GM19193 (cell line): ENCODE data around the gene GIGYF1.

ENCODE experiments used
- POLR2A ChIP-seq: IDR thresholded peaks from 4 replicates; pipeline ENCODE4 v1.6.1; 2011; ENCODE audit not compliant: insufficient read depth, insufficient read length; ENCODE audit errors: extremely low read depth

Gene GIGYF1

DNA sequence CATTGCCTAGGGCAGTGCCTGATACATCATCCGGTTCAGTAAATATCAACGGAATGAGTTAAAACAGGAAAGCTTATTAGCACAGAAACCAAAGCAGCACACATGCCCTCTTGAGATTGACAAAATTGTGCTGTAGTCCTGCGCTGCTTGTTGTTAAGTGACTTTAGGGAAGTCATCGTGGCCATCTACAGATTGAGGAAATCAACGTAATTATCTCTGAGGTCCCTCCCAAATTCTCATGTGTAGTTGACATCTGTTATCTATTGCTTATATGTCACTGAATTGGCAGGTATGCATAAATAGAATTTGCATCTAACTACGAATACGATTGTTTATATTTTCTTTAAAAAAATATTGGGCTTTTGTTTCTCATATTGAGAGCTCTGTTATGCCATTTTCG is 24.0 kb downstream of the GIGYF1 start:
- TF ChIP-seq POLR2A: no peak

DNA sequence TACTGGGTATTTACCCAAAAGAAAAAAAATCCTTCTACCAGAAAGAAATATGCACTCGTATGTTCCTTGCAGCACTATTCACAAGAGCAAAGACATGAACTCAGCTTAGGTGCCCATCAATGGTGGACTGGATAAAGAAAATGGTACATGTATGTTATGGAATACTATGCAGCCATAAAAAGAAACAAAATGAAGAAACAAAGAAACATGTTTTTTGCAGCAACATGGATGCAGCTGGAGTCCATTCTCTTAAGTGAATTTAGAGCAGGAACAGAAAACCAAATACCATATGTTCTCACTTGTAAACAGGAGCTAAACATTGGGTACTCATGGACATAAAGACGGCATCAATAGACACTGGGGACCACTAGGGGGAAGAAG is 26.0 kb downstream of the GIGYF1 start:
- TF ChIP-seq POLR2A: no peak

DNA sequence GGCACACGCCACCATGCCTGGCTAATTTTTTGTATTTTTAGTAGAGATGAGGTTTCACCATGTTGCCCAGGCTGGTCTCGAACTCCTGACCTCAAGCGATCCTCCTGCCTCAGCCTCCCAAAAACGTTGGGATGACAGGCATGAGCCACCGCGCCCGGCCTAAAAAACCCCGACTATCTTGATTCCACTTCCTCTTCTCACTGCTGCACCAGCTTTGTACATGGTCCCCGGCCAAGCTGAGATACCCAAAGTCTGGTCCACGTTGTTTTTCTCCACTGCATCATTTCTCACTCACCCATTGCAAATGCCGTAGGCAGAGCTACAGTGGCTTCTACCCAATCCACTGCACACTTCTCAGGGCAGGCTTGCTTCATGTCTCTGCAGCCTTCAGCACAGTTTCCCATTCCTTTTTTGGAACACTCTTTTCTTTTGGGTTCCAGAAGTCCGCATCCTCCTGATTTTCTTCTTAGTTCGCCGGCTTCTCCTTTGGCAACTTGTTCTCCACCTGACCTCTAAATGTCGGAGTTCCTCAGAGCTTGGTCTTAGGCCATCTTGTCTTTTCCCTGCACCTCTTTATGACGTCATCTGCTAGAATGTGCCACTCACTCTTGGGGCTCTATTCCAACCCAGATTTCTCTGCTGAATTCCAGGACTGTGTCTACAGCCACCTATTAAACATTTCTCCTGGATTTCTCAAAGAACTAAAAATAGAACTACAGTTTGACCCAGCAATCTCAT is 26.6 kb downstream of the GIGYF1 start:
- no peak for TF ChIP-seq POLR2A

DNA sequence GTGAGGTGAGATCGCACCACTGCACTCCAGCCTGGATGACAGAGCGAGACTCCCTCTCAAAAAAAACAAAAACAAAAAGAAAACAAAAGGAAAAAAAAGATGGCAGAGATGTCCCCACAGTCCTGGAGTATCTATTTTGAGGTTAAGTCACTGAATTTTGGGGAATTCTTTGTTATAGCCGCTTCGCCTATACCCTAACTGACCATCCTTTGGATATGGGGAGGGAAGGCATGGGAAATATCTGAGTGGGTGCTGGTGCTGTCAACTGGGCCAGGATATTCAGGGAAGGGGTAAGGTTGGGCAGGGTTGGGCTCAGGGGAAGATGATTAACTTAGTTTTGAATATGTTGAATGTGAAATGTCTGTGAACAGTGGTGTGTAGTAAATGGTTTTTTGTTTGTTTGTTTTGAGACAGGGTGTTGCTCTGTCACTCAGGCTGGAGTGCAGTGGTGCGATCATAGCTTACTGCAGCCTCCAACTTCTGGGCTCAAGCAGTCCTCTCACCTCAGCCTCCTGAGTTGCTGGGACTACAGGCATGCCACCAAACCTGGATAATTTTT is 28.8 kb downstream of the GIGYF1 start:
- no peak for TF ChIP-seq POLR2A

DNA sequence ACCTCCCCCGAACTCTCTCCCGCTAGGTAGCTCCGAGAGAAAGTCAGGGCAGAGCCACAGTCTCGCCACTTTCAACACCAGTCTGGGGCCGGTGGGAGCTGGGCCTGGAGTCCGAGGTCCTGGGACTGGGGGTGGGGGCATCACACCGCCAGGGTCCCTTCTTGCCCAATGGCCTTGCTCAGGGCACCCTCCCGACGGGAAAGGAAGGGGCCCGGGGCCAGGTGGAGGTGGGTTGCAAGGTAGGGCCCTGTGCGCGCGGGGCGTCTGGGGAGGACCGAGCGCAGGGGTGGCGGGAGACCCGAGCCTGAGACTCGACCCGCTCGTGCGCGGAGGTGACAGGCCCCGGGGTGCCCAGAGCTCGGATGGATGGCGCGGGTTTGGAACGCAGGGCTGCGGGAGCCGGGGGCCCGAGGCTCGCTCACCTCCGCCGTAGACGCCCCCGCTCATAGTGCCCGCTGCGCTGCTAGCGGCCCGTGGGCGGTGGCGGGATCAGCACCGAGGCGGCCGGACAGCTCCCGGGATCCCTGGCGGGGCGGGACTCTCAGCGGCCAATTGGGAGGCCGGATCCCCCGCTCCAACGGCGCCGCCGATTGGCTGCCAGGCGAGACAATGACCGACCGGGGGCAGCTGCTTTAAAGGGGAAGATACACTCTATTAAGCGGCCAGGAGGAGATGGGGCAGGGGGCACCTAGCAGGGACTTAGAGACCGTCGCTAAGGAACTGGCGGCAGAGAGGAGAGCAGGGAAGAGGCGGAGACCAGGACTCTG is 38.0 kb downstream of the GIGYF1 start, which contains the start of gene ACTL6B:
Gene ACTL6B (minus strand): TSS at position 541 of the 767 bp plus-strand sequence. CDS start 94 bp downstream, at position 447.
- TF ChIP-seq POLR2A: no peak

DNA sequence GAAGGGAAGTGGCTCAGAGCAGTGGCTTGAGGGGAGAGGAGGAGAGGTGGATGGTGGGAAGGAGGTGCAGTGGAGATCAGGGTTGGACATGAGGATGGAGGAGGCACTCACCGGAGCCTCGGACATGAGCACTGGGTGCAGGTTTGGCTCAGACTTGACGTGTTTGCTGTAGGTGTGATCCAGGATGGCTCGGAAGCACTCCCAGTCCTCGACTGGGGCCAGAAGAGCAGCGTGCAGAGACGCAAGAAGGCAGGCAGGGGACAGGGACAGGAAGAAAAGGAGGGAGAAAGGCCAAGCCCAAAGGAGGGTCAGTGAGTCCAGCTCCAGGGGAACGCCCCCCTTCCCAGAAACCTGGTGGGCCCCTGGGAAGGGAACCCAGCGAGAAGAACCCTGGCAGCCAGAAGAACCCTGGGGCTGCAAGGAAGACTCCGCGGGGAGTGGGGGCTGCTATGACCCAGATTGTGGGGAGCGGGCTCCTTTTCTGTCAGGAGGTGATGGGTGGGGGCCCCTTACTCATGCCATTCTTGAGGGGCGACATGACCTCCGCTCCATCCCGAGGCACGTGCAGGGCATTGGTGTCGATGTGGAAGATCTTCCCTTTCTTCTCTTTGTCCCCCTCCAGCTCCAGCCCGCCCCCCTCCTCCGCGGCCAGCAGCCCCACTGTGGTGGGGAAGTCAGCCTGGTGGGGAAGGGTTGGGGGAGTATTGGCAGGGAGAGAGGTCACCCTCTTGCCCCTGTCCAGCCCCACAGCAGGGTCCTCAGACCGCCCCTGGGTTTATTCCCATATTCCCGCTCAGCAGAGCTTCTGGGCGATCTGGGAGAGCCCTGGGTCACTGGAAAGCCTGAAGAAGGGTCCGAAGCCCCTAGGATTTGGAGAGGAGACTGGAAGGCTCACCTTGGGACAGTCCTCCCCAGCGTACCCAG is 38.9 kb downstream of the GIGYF1 start:
- no peak for TF ChIP-seq POLR2A

DNA sequence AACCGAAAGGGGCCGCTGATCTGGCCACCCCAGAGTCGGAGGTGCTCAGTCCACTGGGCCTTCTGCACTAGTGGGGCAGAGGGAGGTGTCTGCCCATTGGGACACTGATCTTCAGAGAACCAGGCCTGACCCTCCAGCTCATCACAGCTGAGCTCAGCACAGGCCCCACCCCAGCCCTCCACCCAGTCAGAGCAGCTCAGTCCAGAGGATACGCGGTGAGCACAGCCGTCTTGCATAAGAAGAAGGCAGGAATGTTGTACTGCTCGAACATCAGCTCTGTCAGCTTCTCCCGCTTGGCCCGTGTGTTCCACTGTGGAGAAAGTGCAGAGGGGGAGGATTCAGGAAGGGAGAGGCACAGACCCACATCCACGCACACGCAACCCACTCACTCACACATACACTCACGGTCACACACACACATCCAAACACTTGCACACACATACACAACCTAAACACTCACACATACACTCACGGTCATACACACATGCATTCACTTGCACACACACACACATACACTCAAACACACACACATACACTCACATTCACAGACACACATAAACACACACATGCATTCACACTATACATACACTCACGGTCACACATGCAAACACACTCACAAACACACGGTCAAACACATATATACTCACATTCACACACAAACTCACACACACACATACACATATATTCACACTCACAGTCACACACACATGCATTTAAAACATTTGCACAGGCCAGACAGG is 44.1 kb downstream of the GIGYF1 start:
- TF ChIP-seq POLR2A: no peak

DNA sequence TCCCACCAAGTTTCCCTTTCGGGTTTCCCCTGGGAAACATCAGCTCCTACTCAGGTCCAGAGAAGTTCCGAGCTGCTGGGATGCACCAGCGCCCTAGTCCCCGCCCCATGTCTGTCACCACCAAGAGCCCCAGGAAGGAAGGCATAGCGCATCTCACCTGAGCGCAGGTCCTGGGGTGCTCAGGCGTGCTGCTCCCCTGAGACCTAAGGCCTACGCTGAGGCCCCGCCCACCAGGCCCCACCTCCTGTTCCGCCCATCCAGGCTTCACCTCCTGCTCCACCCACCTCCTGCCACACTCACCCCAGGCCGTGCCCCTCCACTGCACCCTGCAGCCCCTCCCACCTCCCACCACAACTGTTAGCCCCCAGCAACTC is 51.5 kb downstream of the GIGYF1 start:
- no peak for TF ChIP-seq POLR2A

DNA sequence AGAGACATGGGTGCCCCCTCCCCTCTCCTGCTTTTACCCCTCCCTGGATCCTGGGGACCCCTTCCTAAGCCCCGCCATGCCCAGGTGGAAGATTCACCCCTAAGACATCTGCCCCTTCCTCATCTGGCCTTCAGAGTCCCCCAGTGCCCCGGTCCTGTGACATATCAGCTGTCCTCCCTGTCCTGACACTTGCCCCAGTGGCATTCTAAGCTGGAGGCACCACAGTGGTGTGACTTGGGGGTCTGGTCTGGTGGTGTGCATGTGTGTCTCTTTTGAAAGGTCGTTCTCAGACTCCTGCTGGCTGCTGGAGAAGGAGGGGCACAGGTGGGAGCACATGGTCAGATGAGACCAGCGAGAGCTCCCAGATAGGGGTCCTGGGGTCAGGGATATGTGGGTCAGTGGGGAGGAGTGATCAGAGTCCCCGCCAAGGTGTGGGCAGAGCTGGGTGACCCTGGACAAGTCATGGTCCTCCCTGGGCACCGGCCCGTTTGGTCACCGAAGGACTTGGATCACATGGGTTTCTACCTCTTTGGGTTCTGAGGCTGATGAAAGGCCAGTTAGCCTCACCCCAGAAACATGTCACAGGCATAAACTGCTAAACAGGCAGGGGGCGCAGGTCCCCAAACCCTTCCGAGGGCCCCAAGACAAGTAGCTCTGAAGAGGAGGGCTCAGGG is 52.1 kb downstream of the GIGYF1 start:
- TF ChIP-seq POLR2A: no peak

DNA sequence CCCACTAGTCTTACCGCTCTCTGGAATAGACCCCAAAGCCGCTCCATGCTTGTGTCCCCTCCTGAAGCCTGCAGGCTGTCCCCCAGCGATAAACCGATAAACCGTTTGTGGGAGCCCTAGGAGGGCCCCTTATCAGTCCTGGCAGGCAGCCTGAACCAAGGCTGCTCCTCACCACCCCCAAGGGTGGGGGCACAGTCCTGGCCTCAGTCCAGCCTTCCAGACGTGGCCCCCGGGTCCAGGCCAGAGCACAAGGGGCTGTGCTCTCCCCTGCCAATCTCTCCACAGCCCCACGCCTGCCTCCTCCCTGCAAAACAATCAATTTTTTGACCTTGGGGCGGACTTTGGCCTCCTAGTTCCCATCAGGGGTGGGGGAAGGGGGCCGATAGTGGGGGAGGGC is 52.6 kb downstream of the GIGYF1 start, which contains the start of gene TFR2:
Gene TFR2 (minus strand): TSS at position 90 of the 397 bp plus-strand sequence. CDS start 43 bp downstream, at position 47.
- TF ChIP-seq POLR2A: no peak

DNA sequence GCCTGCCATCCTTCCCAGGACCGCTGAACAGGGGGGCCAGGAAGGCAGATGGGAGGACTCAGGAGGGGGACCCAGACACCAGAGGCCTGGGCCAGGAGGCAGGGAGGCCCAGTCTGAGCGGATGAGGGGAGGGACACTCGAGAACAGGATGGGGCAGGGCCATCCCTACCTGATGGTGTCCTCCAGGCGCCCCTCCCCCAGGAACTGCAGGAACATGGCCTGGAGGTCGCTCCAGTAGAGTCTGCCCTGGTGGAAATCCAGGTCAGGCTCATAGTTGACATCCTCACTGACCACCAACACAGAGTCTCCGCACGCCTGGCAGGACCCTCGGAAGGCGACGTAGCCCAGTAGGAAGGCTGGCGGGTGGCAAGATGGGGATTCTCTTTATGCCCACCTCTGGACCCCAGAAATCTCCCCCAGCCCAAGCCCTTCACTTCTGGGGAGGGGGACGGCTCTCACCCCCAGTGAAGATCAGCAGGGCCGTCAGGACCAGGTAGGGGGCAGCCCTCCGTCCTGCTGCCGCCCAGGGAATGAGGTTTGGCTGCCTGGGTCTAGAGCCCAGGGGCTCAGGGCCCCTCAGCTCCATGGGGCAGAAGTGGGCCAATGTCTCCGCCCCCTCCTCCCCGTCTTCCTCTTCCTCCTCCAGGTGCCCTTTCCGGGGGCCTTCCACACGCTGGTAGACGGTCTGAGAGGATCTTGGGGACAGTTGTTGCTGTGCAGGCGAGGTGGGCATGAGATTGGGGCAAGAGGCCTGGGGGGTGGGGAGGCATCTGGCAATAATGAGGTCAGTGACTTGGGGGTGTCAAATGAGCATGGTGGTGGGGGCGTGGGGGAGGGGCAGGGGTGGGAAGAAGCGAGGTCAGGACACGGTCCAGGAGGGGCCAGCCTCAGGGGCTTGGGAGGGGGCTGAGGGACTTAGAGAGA is 53.3 kb downstream of the GIGYF1 start:
- no peak for TF ChIP-seq POLR2A

DNA sequence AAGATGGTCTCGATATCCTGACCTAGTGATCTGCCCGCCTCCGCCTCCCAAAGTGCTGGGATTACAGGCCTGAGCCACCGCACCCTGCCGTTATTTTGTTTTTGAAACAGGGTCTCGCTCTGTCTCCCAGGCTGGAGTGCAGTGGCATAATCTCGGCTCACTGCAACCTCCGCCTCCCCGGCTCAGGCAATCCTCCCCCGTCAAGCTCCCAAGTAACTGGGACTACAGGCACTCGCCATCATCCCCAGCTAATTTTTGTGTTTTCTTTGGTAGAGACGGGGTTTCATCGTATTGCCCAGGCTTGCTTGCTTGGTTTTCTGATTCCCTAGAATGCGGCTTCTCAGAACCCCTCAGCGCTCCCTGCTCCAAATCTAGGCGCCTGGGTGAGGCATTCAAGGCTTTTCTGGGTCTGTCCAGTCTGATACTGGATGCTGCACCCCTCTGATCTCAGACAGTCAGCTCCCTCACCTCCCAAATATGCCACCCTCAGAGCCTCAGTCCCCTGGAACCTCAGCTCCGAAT is 54.0 kb downstream of the GIGYF1 start:
- no peak for TF ChIP-seq POLR2A
